ENCODE results near the gene HNF1B. TPM values are rescaled to one million over a fixed set of nuclear protein-coding genes. Genes with fewer than 3 reads are reported as not detected.

HNF1B gene
- total RNA-seq, 4 donors from 2014 or later, result not detected

DNA sequence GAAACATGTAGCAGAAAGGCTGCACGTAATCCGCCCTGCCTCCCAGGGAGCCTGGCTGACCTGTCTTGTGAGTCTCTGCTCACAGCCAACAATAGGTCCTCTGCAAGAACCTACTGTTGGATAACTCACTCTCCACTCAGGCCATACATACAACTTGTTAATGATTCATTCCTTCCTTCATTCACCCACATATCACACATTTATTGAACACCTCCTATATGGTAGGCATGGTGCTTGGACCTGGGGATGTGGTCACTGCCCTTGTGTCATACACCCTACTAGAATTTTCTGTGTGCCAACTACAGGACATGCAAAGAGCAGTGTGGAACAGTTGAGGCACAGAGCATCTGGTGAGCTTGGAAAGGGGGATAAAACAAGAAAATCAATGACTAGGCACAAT is 28.1 kb upstream of the HNF1B start:
- intact Hi-C loops (cut with DNase I; ENCODE audit: low total_unique reads), result no loop called here
- H3K4me3 ChIP-seq (ENCODE audit: low read depth, poor library complexity, severe bottlenecking), result no peak overlapping the region
- no peak for TF ChIP-seq CTCF (IDR thresholded peaks at IDR 0.05)
- TF ChIP-seq POLR2A (IDR thresholded peaks at IDR 0.05), result no peak
- 93 to 95% methylated on average over 2 of the region's 2 CpGs for WGBS, 2 donors
- DNase-seq (ENCODE audit: low spot score in 2 of 2), result no peak

- TF ChIP-seq POLR2A (IDR thresholded peaks at IDR 0.05), result no peak
- no peak for TF ChIP-seq CTCF (IDR thresholded peaks at IDR 0.05)
- no peak for DNase-seq (ENCODE audit: low spot score in 2 of 2)
- WGBS, 2 donors, result 47% methylated on average over 17 of the region's 17 CpGs
Observed at GRCh38 chr17:37770631-37771518, 26.0 kb upstream of the HNF1B start.

DNA sequence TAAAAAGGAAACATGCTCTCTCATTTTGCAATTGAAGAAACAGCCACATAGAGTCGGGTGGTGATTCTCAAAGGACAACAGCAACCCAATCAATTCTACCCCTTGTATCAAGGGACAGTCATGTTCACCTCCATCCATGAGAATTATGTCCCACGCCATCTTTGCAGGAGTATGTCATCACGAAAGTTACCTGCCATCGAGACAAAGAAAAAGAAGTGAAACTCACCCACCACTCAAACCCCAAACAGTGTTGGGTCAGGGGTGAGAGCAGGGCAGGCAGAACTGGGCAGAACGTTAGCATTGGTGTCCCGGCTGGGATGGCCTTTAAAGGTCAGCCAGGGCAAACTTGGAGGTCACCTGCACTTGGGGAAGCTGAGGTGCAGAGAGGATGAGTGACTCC is 24.2 kb upstream of the HNF1B start:
- 86 to 88% methylated on average over 6 of the region's 6 CpGs for WGBS, 2 donors
- intact Hi-C loops (cut with DNase I; ENCODE audit: low total_unique reads), result no loop called here
- TF ChIP-seq POLR2A (IDR thresholded peaks at IDR 0.05) (no peak), CTCF (IDR thresholded peaks at IDR 0.05) (no peak)
- H3K4me3 ChIP-seq (ENCODE audit: low read depth, poor library complexity, severe bottlenecking), result no peak overlapping the region
- DNase-seq (ENCODE audit: low spot score in 2 of 2), result no peak

More at GRCh38 chr17:37770631-37771518, 26.0 kb upstream of the HNF1B start:
- intact Hi-C loops (cut with DNase I; ENCODE audit: low total_unique reads), result no loop called here
- no peak overlapping the region for H3K4me3 ChIP-seq (ENCODE audit: low read depth, poor library complexity, severe bottlenecking)

GRCh38 chr17:37768438-37768837 is 23.6 kb upstream of the HNF1B start:
- no peak for TF ChIP-seq CTCF (IDR thresholded peaks at IDR 0.05)
- no peak for TF ChIP-seq POLR2A (IDR thresholded peaks at IDR 0.05)
- no peak for DNase-seq (ENCODE audit: low spot score in 2 of 2)
- intact Hi-C loops (cut with DNase I; ENCODE audit: low total_unique reads), result no loop called here
- WGBS, 2 donors, result 82 to 88% methylated on average over 2 of the region's 2 CpGs
- no peak overlapping the region for H3K4me3 ChIP-seq (ENCODE audit: low read depth, poor library complexity, severe bottlenecking)

GRCh38 chr17:37766971-37767370 is 22.1 kb upstream of the HNF1B start:
- H3K4me3 ChIP-seq (ENCODE audit: low read depth, poor library complexity, severe bottlenecking), result no peak overlapping the region
- no peak for DNase-seq (ENCODE audit: low spot score in 2 of 2)
- intact Hi-C loops (cut with DNase I; ENCODE audit: low total_unique reads), result no loop called here
- TF ChIP-seq CTCF (IDR thresholded peaks at IDR 0.05) (no peak), POLR2A (IDR thresholded peaks at IDR 0.05) (no peak)
- 35 to 43% methylated on average over 6 of the region's 6 CpGs for WGBS, 2 donors

Measured in lower leg skin (tissue), 4 donors.